ENCODE data around the gene ZP1.
A peak's percentile ranks its signal among the peaks of the same experiment; 100 is the strongest.
"Not testable (repeated sequence)": the region's sequence is repeated elsewhere in the genome, so short reads cannot be mapped to it uniquely, and the experiment has no call there.

The ZP1 gene

DNA sequence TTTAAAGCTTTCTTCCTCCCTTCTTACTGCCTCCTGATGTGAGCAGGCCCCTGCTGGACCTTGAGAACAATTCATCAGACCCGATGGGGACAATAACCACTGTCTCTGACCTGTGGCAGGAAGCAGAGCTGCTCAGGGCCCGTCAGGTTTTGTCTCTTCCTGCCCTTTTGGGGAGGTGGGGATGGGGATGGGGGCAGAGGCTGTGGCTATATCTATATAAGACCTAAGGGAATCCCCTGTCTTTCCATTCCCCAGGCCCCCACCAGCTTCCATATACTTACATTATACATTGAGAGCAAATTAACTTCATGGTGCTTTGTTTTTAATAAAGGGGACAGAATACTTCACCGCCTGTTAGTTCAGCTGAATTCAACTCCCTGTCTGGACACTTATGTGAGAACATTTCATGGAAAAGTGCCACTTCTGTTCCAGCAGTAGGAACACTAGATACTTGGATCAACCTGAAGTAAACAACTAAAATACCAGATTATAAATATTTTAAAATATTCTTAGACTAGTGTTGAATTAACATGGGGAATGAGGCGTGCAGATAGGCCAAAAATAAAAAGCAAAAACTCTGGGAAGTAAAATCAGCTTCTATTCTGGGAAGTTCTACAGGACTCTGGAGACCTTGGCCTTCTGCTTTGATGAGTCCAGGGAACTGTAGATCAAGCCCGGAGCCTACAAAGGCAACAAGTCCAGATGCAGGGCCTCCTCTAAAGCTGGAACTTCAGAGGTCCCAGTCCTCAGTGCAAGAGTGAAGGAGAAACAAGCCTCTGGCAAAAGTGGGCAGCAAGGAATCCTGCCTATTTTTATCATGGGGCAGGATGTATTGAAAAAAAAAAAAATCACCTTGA lies 11.1 kb downstream of the ZP1 start:
- DNase-seq = no peak

GRCh38 chr11:60879104-60879503 lies 11.8 kb downstream of the ZP1 start:
- DNase-seq = no peak

DNA sequence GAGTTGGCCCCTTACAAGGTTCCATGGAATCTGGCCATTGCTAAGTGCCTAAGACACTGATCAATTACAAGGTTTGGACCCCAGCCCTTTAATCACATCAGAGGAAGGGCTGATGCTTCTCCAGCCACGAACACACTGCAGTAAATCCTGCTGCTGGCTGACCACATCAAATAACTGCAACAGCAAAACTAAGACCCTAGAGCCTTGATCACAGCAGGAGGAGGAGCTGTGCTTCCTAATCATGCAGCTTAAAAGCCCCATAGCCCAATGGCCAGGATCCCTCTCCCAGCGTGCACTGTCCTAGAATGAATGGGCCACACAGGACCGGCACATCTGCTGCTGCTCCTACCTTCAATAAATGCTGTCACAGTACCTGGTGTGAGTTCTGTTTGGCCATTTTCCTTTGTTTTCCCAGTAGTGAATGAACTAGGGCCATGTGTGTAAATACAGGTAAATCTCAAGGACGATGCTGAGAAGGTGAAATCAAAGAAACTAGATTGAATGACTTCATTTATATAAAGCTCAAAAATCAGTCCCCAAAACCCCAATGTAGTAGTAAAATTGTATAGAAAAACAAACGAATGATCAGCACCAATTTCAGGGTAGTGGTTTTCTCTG lies 12.7 kb downstream of the ZP1 start:
- DNase-seq = no peak

DNA sequence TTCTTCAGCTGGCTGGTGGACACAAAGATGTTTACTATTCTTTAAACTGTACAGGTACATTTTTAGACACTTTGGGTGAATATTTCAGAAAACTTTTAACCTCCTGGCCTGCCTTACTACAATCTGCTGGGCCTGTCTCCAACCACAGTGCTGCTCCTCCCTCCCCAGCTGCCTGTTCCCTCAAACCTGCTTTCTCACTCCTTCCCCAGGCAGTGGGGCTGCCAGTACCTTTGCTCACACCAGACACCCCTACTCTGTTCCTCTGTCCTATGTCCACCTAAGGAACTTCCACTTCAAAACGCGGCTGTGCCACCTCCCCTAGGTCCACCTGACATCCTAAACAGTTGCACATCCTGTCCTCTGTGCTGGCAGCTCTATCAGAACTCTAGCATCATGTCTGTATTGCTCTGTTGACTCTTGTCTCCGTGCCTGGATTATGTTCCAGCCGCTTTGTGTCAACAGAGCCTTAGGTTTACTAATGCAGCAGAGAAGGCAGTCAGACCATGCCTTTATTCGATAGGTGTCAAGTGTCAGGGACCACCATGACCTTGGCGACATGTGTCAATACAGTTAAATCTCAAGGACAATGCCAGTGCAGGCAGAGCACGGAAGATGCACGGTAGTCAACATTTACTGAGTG lies 13.4 kb downstream of the ZP1 start:
- DNase-seq = no peak

DNA sequence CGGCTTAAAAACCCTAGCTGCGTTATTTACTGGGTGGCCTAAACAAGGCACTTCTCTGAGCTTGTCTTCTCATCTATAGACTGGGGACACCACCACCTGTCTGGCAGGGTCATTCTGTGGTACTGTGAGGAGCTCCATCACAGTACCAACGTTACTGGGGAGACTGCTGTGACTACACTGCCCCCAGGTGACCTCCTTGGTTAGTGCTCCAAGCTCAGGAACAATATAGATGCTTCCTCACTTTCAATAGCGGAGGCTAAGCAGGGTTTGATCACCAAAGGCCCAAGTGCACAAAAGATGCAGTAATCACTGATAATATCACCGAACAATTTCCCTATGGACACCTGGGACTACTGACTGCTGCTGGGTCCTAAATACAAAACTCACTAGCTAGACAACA lies 20.2 kb downstream of the ZP1 start:
- peak; percentile 39 to 45 for DNase-seq

- no peak for DNase-seq
Observed at GRCh38 chr11:60889869-60890311, 22.5 kb downstream of the ZP1 start.

- DNase-seq = no peak
Observed at GRCh38 chr11:60890696-60891095, 23.4 kb downstream of the ZP1 start.

- no peak for DNase-seq
Observed at GRCh38 chr11:60891103-60891741, 23.9 kb downstream of the ZP1 start.

- DNase-seq = no peak
Observed at GRCh38 chr11:60895687-60896086, 28.3 kb downstream of the ZP1 start.

- no peak for DNase-seq
Observed at GRCh38 chr11:60897496-60897895, 30.2 kb downstream of the ZP1 start.

DNA sequence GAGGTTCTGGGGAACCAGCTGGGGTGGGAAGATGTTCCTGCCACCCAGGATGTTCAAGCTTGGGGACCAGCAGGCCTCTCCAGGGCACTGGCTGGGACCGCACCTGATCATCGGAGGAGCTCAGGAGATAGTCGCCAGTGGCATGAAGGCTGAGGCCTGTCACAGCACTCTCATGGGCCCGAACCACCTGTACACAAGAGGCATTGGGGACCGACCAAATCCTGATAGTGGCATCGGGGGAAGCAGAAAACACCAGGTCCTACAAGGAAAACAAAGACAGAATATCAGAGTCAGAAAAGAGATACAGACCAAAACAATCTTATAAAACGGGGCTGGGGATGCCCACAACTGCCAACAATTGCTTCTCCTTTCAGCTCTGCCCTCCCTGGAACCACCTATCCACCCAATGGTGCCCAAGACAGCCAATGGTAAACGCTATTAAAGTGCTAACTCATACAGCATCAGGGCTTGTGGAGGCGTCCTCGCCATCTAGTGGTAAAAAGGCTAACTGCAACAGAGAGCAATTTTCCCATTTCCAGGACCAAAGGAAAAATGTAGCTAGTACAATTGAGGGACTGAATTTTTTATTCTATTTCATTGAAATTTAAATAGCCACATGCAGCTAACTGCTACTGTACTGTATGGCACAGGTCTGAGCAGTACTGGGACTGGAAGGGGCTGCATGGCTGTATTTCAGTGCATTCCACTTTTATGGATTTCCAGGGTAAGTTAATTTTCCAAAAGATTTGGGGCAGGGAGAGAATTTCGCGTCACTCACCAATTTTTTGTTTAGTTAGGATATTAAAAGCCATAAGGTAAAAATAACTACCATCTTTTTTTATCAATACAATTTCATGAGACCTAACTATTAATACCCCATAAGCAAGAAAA lies 31.9 kb downstream of the ZP1 start:
- DNase-seq = peak; percentile 48 to 60

DNA sequence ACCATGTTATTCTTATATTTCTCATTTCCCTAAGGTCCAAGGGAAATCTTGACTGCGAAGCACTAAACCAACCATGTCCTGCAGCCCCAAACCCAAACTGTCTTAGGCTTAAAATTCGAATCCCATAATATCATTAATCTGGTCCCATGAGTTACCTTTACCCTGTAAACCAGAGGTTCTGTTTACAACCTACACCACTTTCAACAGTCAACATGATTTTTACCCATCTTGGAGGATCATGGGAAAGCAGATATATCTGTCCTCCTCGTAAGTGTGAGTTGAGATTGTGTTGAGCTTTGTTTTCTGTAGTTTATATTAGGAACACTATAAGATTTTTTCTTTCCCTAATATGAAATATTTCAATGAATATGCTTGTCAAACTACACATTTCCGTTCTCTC lies 32.6 kb downstream of the ZP1 start:
- DNase-seq = no peak

DNA sequence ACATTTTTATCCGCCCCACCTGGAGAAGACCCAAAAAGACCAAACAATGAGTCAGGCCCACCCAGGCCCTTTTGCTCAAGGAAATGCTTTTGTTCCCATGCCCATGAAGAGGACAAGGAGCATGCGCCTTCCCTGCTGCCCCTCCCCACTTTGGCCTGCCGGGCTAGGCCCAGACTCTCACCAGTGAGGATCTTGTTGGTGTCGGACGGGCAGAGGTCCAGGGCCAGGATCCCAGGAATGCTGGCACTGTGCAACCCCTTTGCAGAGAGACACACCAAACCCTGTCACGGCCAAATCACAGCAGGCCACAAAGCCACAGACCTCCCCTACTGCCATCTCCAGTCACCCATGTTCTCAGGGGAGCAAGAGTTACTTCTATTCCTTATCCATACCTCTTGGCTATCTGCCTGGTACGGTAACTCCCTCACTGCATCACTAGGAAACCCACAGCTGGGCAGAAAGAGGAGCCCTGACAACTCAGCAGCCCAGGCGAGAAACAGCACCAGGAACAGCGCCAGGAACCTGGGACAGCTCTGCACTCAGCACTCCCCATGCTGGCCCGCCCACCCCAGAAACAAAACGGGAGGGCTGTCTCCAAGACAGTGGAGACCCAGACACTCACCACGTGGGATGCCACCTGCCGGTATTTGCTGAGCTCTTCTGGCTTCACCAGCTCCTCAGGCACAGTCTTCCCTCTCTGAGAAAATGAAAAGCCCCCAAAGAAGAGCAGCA lies 33.5 kb downstream of the ZP1 start:
- no peak for DNase-seq

DNA sequence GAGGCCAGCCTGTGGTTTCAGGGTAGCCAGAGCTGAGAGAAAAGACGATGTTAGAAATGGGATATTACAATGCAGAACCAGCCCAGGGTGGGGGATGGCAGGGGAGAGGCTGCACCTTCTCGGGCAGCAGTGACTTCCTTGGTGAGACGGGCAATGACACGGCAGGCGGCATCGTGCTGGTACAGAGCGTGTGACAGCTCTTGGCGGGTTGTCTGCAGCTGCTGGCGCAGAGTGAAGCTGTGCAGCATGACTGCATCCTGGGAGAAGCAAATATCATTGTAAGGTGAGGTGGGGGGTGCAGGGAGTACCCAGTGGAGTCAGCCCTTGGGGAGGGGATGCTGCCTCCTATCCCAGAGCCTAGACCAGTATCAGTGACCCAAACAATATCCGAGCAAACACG lies 35.3 kb downstream of the ZP1 start:
- no peak for DNase-seq

- no peak for DNase-seq
Observed at GRCh38 chr11:60905047-60905446, 37.7 kb downstream of the ZP1 start.

DNA sequence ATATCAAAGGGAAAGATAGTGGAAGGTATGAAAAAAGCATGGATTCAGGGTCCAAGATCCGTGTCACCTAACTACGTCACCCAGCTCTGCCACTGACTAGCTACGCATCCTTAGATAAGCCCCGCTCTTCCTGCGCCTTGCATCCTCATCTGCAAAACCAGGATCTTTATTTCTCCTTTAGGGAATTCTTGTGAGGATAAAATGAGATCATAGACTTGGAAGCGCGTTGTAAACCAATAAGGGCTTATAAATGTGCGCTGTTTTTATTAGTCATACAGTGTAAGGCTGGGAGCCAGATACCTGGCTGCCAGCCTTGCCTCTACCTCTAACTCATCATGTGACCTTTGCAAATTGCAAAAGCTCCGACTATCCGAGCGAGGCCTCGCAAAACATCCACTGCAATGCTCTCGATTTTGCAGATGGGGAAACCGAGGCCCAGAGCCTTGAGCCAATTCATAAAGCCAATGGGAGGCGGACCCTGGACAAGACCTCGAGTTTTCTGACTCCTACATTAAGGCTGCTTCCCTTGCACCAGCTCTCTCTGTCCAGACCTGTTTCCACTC lies 38.3 kb downstream of the ZP1 start:
- DNase-seq = peak in 1 of 2 donors; percentile 30

- DNase-seq = peak; percentile 98 to 99
Observed at GRCh38 chr11:60906132-60906972, 39.0 kb downstream of the ZP1 start, which contains the start of gene PRPF19. Gene PRPF19 (minus strand): TSS chr11:60906585. CDS start chr11:60906382, 203 bp downstream.

GRCh38 chr11:60908803-60909202 lies 41.5 kb downstream of the ZP1 start:
- DNase-seq = no peak

DNA sequence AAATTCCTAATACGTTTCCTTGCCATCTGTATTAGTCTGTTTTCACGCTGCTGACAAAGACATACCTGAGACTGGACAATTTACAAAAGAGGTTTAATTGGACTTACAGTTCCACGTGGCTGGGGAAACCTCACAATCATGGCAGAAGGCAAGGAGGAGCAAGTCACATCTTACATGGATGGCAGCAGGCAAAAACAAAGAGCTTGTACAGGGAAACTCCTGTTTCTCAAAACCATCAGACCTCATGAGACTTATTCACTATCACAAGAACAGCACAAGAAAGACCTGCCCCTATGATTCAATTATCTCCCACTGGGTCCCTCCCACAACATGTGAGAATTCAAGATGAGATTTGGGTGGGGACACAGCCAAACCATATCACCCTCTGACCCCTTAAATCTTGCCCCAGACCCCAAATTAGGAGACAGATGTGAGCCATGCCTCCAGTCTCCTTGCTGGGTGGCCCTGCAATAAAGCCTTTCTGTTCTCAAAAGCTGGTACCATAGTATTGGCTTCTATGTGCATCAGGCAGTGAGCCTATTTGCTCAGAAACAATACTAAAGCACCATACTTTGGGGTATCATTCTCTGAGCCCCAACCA lies 42.4 kb downstream of the ZP1 start:
- not testable (repeated sequence) for DNase-seq

DNA sequence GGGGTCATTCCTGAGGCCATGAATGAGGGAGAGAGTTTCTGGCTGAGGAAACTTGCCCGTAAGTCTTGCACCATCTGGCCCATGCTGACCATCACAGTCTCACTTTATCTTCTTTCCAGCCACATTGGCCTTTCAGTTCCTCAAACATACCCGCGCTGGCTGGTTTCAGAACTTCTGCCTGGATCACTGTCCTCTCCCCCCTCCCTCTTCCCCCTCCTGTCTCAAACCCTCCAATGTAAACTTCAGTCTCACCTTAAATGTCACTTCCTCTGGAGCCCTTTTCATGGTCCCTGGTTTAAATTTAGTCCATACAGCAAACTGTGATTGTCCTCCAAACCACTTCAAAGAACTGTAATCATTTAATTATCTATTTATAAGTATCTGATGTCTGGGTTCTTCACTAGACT lies 42.9 kb downstream of the ZP1 start:
- peak in 1 of 2 donors; percentile 63 for DNase-seq
